Heart right ventricle (tissue), 16 donors: Measurements from ENCODE around the gene RAB3B. TPM values are rescaled to one million over a fixed set of nuclear protein-coding genes. Genes with fewer than 3 reads are reported as not detected.
A peak's percentile ranks its signal among the peaks of the same experiment; 100 is the strongest.
"Not testable (repeated sequence)": the region's sequence is repeated elsewhere in the genome, so short reads cannot be mapped to it uniquely, and the experiment has no call there.

Experiments
- ATAC-seq, 8 donors: fragments of 200-7000 bp; cut with Tn5 transposase; one replicate each; pipeline ENCODE4 v1.9.1; 2020; ENCODE audit warnings: mild to moderate bottlenecking in 8 of 8, moderate library complexity in 8 of 8, moderate number of reproducible peaks in 1 of 8
- DNase-seq, 2 donors: peaks; one replicate each; pipeline ENCODE4 v3.0.0-alpha.2; 2020
- H3K27ac ChIP-seq, 10 donors: fragments of 200-600 bp; sonication (generic) in 2 of 10; one replicate each; pipeline versions ENCODE4 v1.5.0 to v1.8.0; 2020 to 2022; ENCODE audit warnings: mild to moderate bottlenecking in 3 of 10
- H3K27me3 ChIP-seq, 7 donors: fragments of 200-600 bp; one replicate each; pipeline ENCODE4 v1.8.0; 2021 to 2022; ENCODE audit warnings: mild to moderate bottlenecking in 2 of 7
- H3K36me3 ChIP-seq, 9 donors: fragments of 200-600 bp; sonication (generic) in 1 of 9; one replicate each; pipeline versions ENCODE4 v1.5.0 to v1.8.0; 2020 to 2022; ENCODE audit warnings: mild to moderate bottlenecking in 2 of 9
- H3K4me1 ChIP-seq, 9 donors: fragments of 200-600 bp; sonication (generic) in 1 of 9; one replicate each; pipeline versions ENCODE4 v1.5.0 to v1.8.0; 2020 to 2022; ENCODE audit warnings: mild to moderate bottlenecking in 4 of 9
- H3K4me3 ChIP-seq, 10 donors: fragments of 200-600 bp; sonication (generic) in 2 of 10; one replicate each; pipeline versions ENCODE4 v1.5.0 to v1.8.0; 2020 to 2022; ENCODE audit warnings: mild to moderate bottlenecking in 7 of 10, moderate library complexity in 2 of 10
- H3K9me3 ChIP-seq, 11 donors: fragments of 200-600 bp in 10 of 11; sonication (generic) in 2 of 11; one replicate each; pipeline versions ENCODE4 v1.5.0 to v1.8.0; 2013 to 2022; ENCODE audit warnings: mild to moderate bottlenecking in 2 of 11, control low read depth in 1 of 11, moderate library complexity in 1 of 11
- CTCF ChIP-seq, 9 donors: fragments of 200-600 bp; sonication (generic) in 2 of 9; IDR thresholded peaks; one replicate each; pipeline versions ENCODE4 v1.5.0 to v1.8.0; 2021 to 2022; ENCODE audit warnings: antibody characterized with exemption in 9 of 9, mild to moderate bottlenecking in 5 of 9, moderate library complexity in 1 of 9
- WGBS, 2 donors: extraction: QIAGEN DNeasy Blood & Tissue Kit; methylation state at CpG; one replicate each; pipeline ENCODE4 v1.1.7; 2013; ENCODE audit warnings: inconsistent platforms in 1 of 2; 5-methylcytosine and 5-hydroxymethylcytosine counted together
- intact Hi-C, 10 donors: fragments of 100-400 bp; cut with DNase I; formaldehyde crosslinking; loops; one replicate each; pipeline versions ENCODE4 v1.11.1 to v1.14.2; 2022
- polyA plus RNA-seq, 2 donors: library from polyadenylated mRNA; stranded (reverse); fragments of 200-250 nt; gene quantifications; one replicate each; pipeline ENCODE4 v1.2.3, GENCODE V29; 2013
- total RNA-seq, 10 donors: library from RNA; stranded (reverse); fragmentation: NEBNext Ultra II Directional in 3 of 10; extraction: Animal tissue kit (Norgen Biotek cat#: 25700) in 3 of 10; gene quantifications; one replicate each; pipeline versions ENCODE4 v1.2.1 to v1.2.4, GENCODE V29; 2021 to 2023
- donor health status: Arrhythmogenic right ventricular cardiomyopathy.
- donor health status: ischemic (EF 13 %, LVEDD 7.1; RV severe dilation, severe dysfunction).
- donor health status: healthy with polysubstance abuse.
- donor health status: DM: no; HTN: yes; CAD: no.
- donor health status: DM: no; HTN: no; CAD: no.
- donor health status: ischemic (EF 25% LVEDD 6.9; RV normal size, moderate dysfunction).
- donor health status: ischemic (EF 25% LVEDD 5.7; RV mildly dilated, moderate dysfunction).
- donor health status: healthy.
- donor health status: DM: yes; HTN: yes; CAD: no.
- donor health status: Ischemic cardiomyopathy.
- donor health status: ischemic (EF 35%, LVEDD 5.7; RV mildly dilated, moderate dysfunction).
- donor health status: nonischemic (EF 11% LVEDD 7.7; RV severe dilation, severe dysfunction).
- donor health status: DM: yes; HTN: yes; CAD: no.
- donor health status: PGD.
- donor health status: ischemic (EF 29% LVEDD 5.4; RV normal size, mild dysfunction).
- donor health status: nonischemic (EF 23%, LVEDD 6.1; RV moderate dilation, normal function).

The RAB3B gene
- total and polyA plus RNA-seq, 12 donors, result 0.01 to 0.02 TPM; not detected in 10

GRCh38 chr1:51877434-51878307 lies 112.8 kb downstream of the RAB3B start:
- intact Hi-C loops, result loop anchor here in 2 of 10 donors (5.0 kb wide), 2 partner anchors 180 to 915 kb away; partner anchors contain the start of genes BTF3L4 (in 1 of the 2), FAF1 (in 1 of the 2) and TXNDC12 (in 1 of the 2)
- Histone ChIP-seq H3K4me3 (peak overlapping the region; percentile 70 to 98 (median 82)), H3K27me3 (peaks cover 0 to 9% (median 3%) of the 10 kb centered on the region in 7 donors), H3K36me3 (peaks cover 0 to 16% (median 0%) of the 10 kb centered on the region in 9 donors), H3K27ac (peak overlapping the region; percentile 91 to 99 (median 95)), H3K4me1 (peaks cover 3 to 58% (median 41%) of the 10 kb centered on the region in 9 donors), H3K9me3 (no peaks in the 10 kb centered on the region)
- DNase-seq (no peak), ATAC-seq (peak in 4 of 8 donors; percentile 3 to 7 (median 5))
- TF ChIP-seq CTCF (IDR thresholded peaks at IDR 0.05), result no peak
- 12 to 13% methylated on average over 21 of the region's 21 CpGs for WGBS, 2 donors

- DNase-seq (no peak), ATAC-seq (no peak)
- no peak for TF ChIP-seq CTCF (IDR thresholded peaks at IDR 0.05)
- Histone ChIP-seq H3K27me3 (no peaks in the 10 kb centered on the region), H3K36me3 (peaks cover 0 to 21% (median 0%) of the 10 kb centered on the region in 9 donors), H3K27ac (no peak overlapping the region), H3K9me3 (no peaks in the 10 kb centered on the region), H3K4me1 (peaks cover 3 to 66% (median 48%) of the 10 kb centered on the region in 9 donors), H3K4me3 (peak overlapping the region in 1 of 10 donors; percentile 98)
- intact Hi-C loops, result loop anchor here in 2 of 10 donors (5.0 kb wide), 2 partner anchors 181 to 914 kb away; partner anchors contain the start of genes BTF3L4 (in 1 of the 2), FAF1 (in 1 of the 2) and TXNDC12 (in 1 of the 2)
Observed at GRCh38 chr1:51875836-51876235, 114.7 kb downstream of the RAB3B start.

GRCh38 chr1:51875291-51875772 lies 115.2 kb downstream of the RAB3B start:
- DNase-seq (no peak), ATAC-seq (no peak)
- no peak for TF ChIP-seq CTCF (IDR thresholded peaks at IDR 0.05)
- Histone ChIP-seq H3K36me3 (peaks cover 0 to 21% (median 0%) of the 10 kb centered on the region in 9 donors), H3K4me3 (peak overlapping the region in 1 of 10 donors; percentile 98), H3K27me3 (no peaks in the 10 kb centered on the region), H3K9me3 (no peaks in the 10 kb centered on the region), H3K27ac (no peak overlapping the region), H3K4me1 (peaks cover 3 to 69% (median 48%) of the 10 kb centered on the region in 9 donors)
- intact Hi-C loops, result loop anchor here in 2 of 10 donors (5.0 kb wide), 2 partner anchors 182 to 913 kb away; partner anchors contain the start of genes BTF3L4 (in 1 of the 2), FAF1 (in 1 of the 2) and TXNDC12 (in 1 of the 2)
- WGBS, 2 donors, result 80 to 82% methylated on average over 6 of the region's 6 CpGs

GRCh38 chr1:51873270-51873669 lies 117.2 kb downstream of the RAB3B start:
- intact Hi-C loops, ATAC-seq, H3K4me3 ChIP-seq, H3K27me3 ChIP-seq, H3K9me3 ChIP-seq, DNase-seq, H3K27ac ChIP-seq: not testable (repeated sequence)
- Histone ChIP-seq H3K4me1 (peaks cover 3 to 75% (median 48%) of the 10 kb centered on the region in 9 donors), H3K36me3 (peaks cover 0 to 25% (median 0%) of the 10 kb centered on the region in 9 donors)
- WGBS, 2 donors, result 96 to 98% methylated on average over 1 of the region's 1 CpG
